Activated T-helper 17 cell treated with anti-CD3 and anti-CD28 coated beads, Interleukin-2, amount 50 U/mL, for 72 hours (primary cell): ENCODE data around the gene DROSHA. TPM values are rescaled to one million over a fixed set of nuclear protein-coding genes. Genes with fewer than 3 reads are reported as not detected.
"Not testable (repeated sequence)": the region's sequence is repeated elsewhere in the genome, so short reads cannot be mapped to it uniquely, and the experiment has no call there.

Source experiments
- ATAC-seq: fragments of 150-1000 bp; cut with Tn5 transposase; replicated peaks from 2 replicates; pipeline ENCODE4 v1.10.0; 2021; ENCODE audit warnings: mild to moderate bottlenecking, moderate library complexity
- H3K27ac Mint-ChIP-seq: one replicate; pipeline ENCODE4 v1.8.0; 2022; ENCODE audit warnings: mixed read lengths
- H3K27me3 Mint-ChIP-seq: one replicate; pipeline ENCODE4 v1.8.0; 2022; ENCODE audit warnings: mixed read lengths
- H3K36me3 Mint-ChIP-seq: one replicate; pipeline ENCODE4 v1.8.0; 2022; ENCODE audit warnings: low read depth, mild to moderate bottlenecking, mixed read lengths
- H3K4me1 Mint-ChIP-seq: one replicate; pipeline ENCODE4 v1.8.0; 2022; ENCODE audit warnings: mixed read lengths
- H3K4me3 Mint-ChIP-seq: one replicate; pipeline ENCODE4 v1.8.0; 2022; ENCODE audit warnings: mild to moderate bottlenecking, mixed read lengths
- H3K9me3 Mint-ChIP-seq: one replicate; pipeline ENCODE4 v1.8.0; 2022; ENCODE audit warnings: mixed read lengths
- total RNA-seq, 2 donors: library from RNA; stranded (reverse); gene quantifications; one replicate each; pipeline ENCODE4 v1.2.3, GENCODE V29; 2022

DROSHA gene
- total RNA-seq, 2 donors from 2014 or later: 56.6 to 81.0 TPM

GRCh38 chr5:31553863-31554262 lies 22.0 kb upstream of the DROSHA start:
- Mint-ChIP-seq H3K27me3 (no peaks in the 10 kb centered on the region), H3K4me1 (no peaks in the 10 kb centered on the region), H3K9me3 (no peaks in the 10 kb centered on the region), H3K36me3 (peaks cover 90% of the 10 kb centered on the region), H3K27ac (no peak overlapping the region), H3K4me3 (no peak overlapping the region)
- ATAC-seq: no peak

GRCh38 chr5:31551878-31552277 lies 20.0 kb upstream of the DROSHA start:
- Mint-ChIP-seq H3K36me3 (peaks cover 97% of the 10 kb centered on the region), H3K9me3 (no peaks in the 10 kb centered on the region), H3K27me3 (no peaks in the 10 kb centered on the region), H3K4me3 (no peak overlapping the region), H3K4me1 (no peaks in the 10 kb centered on the region), H3K27ac (peak overlapping the region; percentile 68)
- ATAC-seq: no peak

GRCh38 chr5:31549114-31549513 lies 17.2 kb upstream of the DROSHA start:
- H3K27me3 Mint-ChIP-seq, ATAC-seq, H3K9me3 Mint-ChIP-seq, H3K4me3 Mint-ChIP-seq, H3K4me1 Mint-ChIP-seq: not testable (repeated sequence)
- Mint-ChIP-seq H3K36me3 (peaks cover 97% of the 10 kb centered on the region), H3K27ac (peak overlapping the region; percentile 6)

- Mint-ChIP-seq H3K9me3 (no peaks in the 10 kb centered on the region), H3K36me3 (peaks cover 94% of the 10 kb centered on the region), H3K4me3 (no peak overlapping the region), H3K4me1 (peaks cover 12% of the 10 kb centered on the region), H3K27ac (no peak overlapping the region), H3K27me3 (no peaks in the 10 kb centered on the region)
- no peak for ATAC-seq
Measured at GRCh38 chr5:31537851-31538250, 6.0 kb upstream of the DROSHA start.

GRCh38 chr5:31537349-31537748 lies 5.5 kb upstream of the DROSHA start:
- Mint-ChIP-seq H3K27ac (no peak overlapping the region), H3K36me3 (peaks cover 89% of the 10 kb centered on the region), H3K4me1 (peaks cover 12% of the 10 kb centered on the region), H3K9me3 (no peaks in the 10 kb centered on the region), H3K27me3 (no peaks in the 10 kb centered on the region), H3K4me3 (no peak overlapping the region)
- no peak for ATAC-seq

- Mint-ChIP-seq H3K27ac (no peak overlapping the region), H3K27me3 (no peaks in the 10 kb centered on the region), H3K4me3 (no peak overlapping the region), H3K36me3 (peaks cover 89% of the 10 kb centered on the region), H3K9me3 (no peaks in the 10 kb centered on the region), H3K4me1 (peaks cover 12% of the 10 kb centered on the region)
- ATAC-seq: no peak
Measured at GRCh38 chr5:31536873-31537272, 5.0 kb upstream of the DROSHA start.

- no peak overlapping the region for H3K27ac Mint-ChIP-seq
- no peaks in the 10 kb centered on the region for H3K27me3 Mint-ChIP-seq
- H3K36me3 Mint-ChIP-seq: peaks cover 86% of the 10 kb centered on the region
- H3K4me3 Mint-ChIP-seq: peak overlapping the region; percentile 100
- H3K4me1 Mint-ChIP-seq: peaks cover 22% of the 10 kb centered on the region
- no peak for ATAC-seq
- H3K9me3 Mint-ChIP-seq: no peaks in the 10 kb centered on the region
Measured at GRCh38 chr5:31534527-31535046, 2.7 kb upstream of the DROSHA start.

DNA sequence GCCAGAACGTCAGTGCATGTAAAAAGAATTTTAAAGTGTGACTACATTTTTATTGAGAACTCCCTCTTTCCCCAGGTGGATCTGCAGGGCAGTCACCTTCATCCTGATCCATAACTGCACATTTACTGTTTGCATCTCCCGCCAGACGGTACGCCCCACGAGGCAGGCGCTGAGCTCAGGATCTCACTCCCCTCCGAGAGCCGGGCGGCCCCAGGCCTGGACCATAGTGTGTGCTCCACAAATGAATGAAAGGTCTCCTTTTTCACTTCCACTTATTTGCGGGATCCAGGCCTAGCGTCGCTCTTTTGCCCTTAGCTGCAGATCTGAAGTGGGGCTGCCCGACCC lies 378 bp downstream of the DROSHA start:
- peak; percentile 37 for ATAC-seq
- Mint-ChIP-seq H3K4me1 (peaks cover 29% of the 10 kb centered on the region), H3K27me3 (no peaks in the 10 kb centered on the region), H3K36me3 (peaks cover 88% of the 10 kb centered on the region), H3K27ac (peak overlapping the region; percentile 97), H3K9me3 (no peaks in the 10 kb centered on the region), H3K4me3 (peak overlapping the region; percentile 100)

GRCh38 chr5:31530541-31531265 lies 1.2 kb downstream of the DROSHA start:
- H3K36me3 Mint-ChIP-seq: peaks cover 88% of the 10 kb centered on the region
- H3K27ac Mint-ChIP-seq: peak overlapping the region; percentile 97
- H3K27me3 Mint-ChIP-seq: no peaks in the 10 kb centered on the region
- H3K4me1 Mint-ChIP-seq: peaks cover 34% of the 10 kb centered on the region
- H3K9me3 Mint-ChIP-seq: no peaks in the 10 kb centered on the region
- peak overlapping the region; percentile 100 for H3K4me3 Mint-ChIP-seq
- no peak for ATAC-seq

GRCh38 chr5:31523041-31523440 lies 8.9 kb downstream of the DROSHA start:
- Mint-ChIP-seq H3K27me3 (no peaks in the 10 kb centered on the region), H3K36me3 (peaks cover 90% of the 10 kb centered on the region), H3K4me3 (no peak overlapping the region), H3K9me3 (no peaks in the 10 kb centered on the region), H3K4me1 (peaks cover 10% of the 10 kb centered on the region), H3K27ac (no peak overlapping the region)
- ATAC-seq: no peak

GRCh38 chr5:31516802-31517201 lies 15.1 kb downstream of the DROSHA start:
- H3K36me3 Mint-ChIP-seq: peaks cover 74% of the 10 kb centered on the region
- no peaks in the 10 kb centered on the region for H3K27me3 Mint-ChIP-seq
- no peak overlapping the region for H3K4me3 Mint-ChIP-seq
- no peak for ATAC-seq
- no peaks in the 10 kb centered on the region for H3K9me3 Mint-ChIP-seq
- H3K4me1 Mint-ChIP-seq: no peaks in the 10 kb centered on the region
- H3K27ac Mint-ChIP-seq: no peak overlapping the region

GRCh38 chr5:31511305-31511704 lies 20.6 kb downstream of the DROSHA start:
- Mint-ChIP-seq H3K27me3 (no peaks in the 10 kb centered on the region), H3K27ac (no peak overlapping the region), H3K4me3 (no peak overlapping the region), H3K36me3 (peaks cover 100% of the 10 kb centered on the region), H3K9me3 (no peaks in the 10 kb centered on the region), H3K4me1 (no peaks in the 10 kb centered on the region)
- ATAC-seq: no peak

- ATAC-seq: no peak
- Mint-ChIP-seq H3K27ac (no peak overlapping the region), H3K4me1 (no peaks in the 10 kb centered on the region), H3K9me3 (no peaks in the 10 kb centered on the region), H3K36me3 (peaks cover 100% of the 10 kb centered on the region), H3K4me3 (no peak overlapping the region), H3K27me3 (no peaks in the 10 kb centered on the region)
Measured at GRCh38 chr5:31504529-31504928, 27.4 kb downstream of the DROSHA start.

DNA sequence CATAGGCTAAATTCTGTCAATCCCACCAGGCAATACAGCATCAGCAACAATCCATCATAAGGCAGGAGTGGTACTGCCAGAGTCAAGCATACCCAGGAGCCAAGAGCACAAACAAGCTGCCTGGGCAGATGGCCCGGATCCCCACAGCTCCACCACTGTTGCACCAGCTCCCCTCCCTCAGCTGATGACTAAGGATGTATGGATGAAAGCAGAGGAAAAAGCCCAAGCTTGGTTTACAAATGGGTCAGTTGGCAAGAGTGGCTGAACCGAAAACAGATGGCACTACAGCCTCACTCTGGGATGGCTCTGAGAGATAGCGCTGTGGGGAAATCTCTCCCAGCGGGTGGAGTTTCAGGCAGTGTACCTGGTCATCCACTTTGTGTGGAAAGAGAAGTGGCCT lies 29.4 kb downstream of the DROSHA start:
- no peak overlapping the region for H3K4me3 Mint-ChIP-seq
- H3K27me3 Mint-ChIP-seq: no peaks in the 10 kb centered on the region
- H3K27ac Mint-ChIP-seq: no peak overlapping the region
- H3K9me3 Mint-ChIP-seq: no peaks in the 10 kb centered on the region
- H3K4me1 Mint-ChIP-seq: no peaks in the 10 kb centered on the region
- ATAC-seq: no peak
- H3K36me3 Mint-ChIP-seq: peaks cover 100% of the 10 kb centered on the region

DNA sequence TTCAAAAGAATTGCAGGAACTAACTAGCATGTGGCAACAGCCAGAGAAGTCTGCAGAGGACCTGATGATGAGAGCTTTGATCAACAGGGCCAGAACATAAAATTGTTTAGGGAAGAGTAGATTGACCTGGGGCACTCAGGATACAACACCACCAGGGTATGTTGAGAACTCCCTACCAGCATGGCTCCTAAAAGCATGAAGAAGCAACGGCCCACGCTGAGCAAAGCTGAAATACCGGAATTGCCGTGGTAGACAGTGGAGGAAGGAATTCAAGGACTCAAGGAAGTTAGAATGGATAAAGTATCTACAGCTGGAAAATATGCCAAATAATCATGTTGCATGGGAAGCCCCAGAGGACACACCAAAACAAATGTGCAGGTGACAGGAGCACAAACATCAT lies 31.6 kb downstream of the DROSHA start:
- no peak for ATAC-seq
- no peaks in the 10 kb centered on the region for H3K27me3 Mint-ChIP-seq
- no peaks in the 10 kb centered on the region for H3K9me3 Mint-ChIP-seq
- H3K4me1 Mint-ChIP-seq: no peaks in the 10 kb centered on the region
- no peak overlapping the region for H3K4me3 Mint-ChIP-seq
- peaks cover 99% of the 10 kb centered on the region for H3K36me3 Mint-ChIP-seq
- H3K27ac Mint-ChIP-seq: no peak overlapping the region
